HG03175 (cell line): Measurements from ENCODE around the gene LRRC71.

ENCODE experiments used
- ATAC-seq: cut with Tn5 transposase; IDR thresholded peaks from one replicate; pipeline ENCODE4 v1.9.1; 2021; ENCODE audit warnings: mild to moderate bottlenecking, moderate library complexity; ENCODE audit not compliant: unreplicated experiment

LRRC71 gene

GRCh38 chr1:156905176-156905575, 15.3 kb upstream of the LRRC71 start:
- ATAC-seq = no peak

- ATAC-seq = no peak
Measured at GRCh38 chr1:156905651-156906050, 14.8 kb upstream of the LRRC71 start.

GRCh38 chr1:156906206-156906906, 14.1 kb upstream of the LRRC71 start:
- ATAC-seq = no peak

GRCh38 chr1:156908541-156908940, 11.9 kb upstream of the LRRC71 start:
- no peak for ATAC-seq

GRCh38 chr1:156908955-156909354, 11.5 kb upstream of the LRRC71 start:
- ATAC-seq = no peak

DNA sequence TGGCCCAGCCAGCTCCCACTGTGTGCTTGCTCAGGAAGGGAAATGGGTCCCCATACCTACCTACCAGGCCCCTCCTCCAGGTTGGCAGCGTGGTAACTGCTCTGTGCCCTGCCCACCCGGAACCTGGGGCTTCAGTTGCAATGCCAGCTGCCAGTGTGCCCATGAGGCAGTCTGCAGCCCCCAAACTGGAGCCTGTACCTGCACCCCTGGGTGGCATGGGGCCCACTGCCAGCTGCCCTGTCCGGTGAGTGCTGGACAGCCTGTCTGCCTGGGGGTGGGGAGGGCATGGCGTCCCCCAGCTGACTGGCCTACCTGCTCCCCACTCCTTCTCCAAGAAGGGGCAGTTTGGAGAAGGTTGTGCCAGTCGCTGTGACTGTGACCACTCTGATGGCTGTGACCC, 10.8 kb upstream of the LRRC71 start:
- ATAC-seq = no peak

DNA sequence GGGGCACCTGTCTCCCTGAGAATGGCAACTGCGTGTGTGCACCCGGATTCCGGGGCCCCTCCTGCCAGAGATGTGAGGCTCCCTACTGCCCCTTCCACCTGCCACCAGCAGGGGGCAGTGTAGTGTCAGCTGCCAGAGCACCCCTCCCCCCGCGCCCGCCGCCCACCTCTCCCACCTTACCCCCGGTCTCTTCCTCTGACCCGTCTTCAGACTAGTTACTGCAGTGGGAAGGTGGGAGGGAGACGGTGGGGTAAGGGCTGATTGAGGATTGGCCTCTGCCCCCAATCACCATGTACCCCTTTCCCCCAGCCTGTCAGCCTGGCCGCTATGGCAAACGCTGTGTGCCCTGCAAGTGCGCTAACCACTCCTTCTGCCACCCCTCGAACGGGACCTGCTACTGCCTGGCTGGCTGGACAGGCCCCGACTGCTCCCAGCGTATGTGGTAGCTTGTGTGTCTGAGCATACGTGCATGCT, 10.1 kb upstream of the LRRC71 start:
- no peak for ATAC-seq

- ATAC-seq = no peak
Measured at GRCh38 chr1:156911577-156912298, 8.7 kb upstream of the LRRC71 start.

- ATAC-seq = no peak
Measured at GRCh38 chr1:156912310-156912709, 8.1 kb upstream of the LRRC71 start.

DNA sequence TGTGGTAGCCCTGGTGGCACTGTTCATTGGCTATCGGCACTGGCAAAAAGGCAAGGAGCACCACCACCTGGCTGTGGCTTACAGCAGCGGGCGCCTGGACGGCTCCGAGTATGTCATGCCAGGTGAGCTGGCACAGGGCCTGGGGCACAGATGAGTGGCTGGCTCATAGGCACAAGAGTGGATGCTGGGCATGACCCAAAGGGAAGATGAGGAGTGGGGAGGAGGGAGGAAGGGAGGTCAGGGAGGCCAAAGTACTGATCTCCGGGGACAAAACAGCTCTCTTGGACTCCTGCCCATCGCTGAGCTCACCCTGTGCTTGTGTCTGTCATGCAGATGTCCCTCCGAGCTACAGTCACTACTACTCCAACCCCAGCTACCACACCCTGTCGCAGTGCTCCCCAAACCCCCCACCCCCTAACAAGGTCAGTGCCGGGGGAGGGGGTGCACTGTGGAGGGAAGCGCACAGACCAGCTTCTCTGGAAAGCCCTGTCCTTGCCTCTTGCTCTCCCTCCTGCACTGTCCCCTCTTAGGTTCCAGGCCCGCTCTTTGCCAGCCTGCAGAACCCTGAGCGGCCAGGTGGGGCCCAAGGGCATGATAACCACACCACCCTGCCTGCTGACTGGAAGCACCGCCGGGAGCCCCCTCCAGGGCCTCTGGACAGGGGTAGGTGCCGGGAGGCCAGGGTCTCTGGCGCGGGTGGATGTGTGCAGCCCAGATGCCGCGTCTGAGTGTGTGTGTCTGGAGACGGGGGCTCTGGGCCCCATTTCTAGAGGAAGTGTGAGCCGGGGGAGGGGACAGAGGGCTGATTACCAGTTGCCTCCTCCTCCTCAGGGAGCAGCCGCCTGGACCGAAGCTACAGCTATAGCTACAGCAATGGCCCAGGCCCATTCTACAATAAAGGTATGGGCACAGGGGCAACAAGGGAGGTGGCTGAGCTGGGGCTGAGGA, 7.3 kb upstream of the LRRC71 start:
- no peak for ATAC-seq

DNA sequence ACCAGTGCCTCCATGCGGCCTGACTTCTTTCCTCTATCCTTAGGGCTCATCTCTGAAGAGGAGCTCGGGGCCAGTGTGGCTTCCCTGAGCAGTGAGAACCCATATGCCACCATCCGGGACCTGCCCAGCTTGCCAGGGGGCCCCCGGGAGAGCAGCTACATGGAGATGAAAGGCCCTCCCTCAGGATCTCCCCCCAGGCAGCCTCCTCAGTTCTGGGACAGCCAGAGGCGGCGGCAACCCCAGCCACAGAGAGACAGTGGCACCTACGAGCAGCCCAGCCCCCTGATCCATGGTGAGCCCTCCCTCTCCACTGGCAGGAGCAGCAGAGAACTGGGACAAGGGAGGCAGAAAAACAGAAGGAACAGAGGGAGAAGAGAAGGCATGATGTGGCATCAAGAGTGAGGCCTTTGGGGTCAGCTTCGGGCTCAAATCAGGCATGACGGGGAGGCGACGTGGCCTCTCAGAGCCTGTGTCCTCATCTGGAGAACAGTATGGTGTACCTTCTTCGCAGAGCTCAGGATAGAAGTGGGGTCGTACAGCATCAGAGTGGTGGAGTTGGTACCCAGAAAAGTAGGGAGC, 6.5 kb upstream of the LRRC71 start:
- no peak for ATAC-seq

DNA sequence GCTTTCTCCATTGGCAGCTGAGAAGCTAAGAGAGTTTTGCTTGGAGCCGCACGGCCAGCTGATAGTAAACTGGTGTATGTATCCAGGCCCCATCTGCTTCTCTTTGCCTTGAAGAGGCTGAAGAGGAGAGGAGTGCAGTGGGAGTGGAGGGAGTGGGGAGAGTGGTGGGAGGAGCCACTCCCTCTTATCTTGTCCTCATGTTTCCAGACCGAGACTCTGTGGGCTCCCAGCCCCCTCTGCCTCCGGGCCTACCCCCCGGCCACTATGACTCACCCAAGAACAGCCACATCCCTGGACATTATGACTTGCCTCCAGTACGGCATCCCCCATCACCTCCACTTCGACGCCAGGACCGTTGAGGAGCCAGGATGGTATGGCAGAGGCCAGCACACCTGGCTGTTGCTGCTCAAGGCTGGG, 6.0 kb upstream of the LRRC71 start:
- ATAC-seq = no peak

DNA sequence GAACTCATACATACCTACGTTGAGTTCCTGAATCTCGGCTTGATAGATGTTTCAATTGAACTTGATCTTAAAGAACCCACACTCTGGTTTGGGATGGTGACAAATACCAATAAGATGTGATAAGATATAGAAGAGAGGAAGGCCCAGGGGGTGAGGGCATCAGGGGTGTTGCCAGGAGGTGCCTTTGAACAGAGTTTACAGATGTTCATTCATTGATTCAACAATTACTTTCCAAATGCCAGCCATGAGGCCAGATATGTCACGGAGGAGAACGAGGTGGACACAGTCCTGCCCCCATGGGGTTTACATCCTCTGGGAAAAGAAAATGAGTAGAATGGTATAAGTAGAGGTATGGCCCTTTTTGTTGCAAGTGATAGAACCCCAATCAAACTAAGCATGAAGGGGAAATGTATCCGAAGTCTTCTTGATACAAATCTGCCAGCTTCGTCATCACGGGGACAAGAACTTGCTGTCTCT, 659 bp downstream of the LRRC71 start:
- ATAC-seq = no peak

DNA sequence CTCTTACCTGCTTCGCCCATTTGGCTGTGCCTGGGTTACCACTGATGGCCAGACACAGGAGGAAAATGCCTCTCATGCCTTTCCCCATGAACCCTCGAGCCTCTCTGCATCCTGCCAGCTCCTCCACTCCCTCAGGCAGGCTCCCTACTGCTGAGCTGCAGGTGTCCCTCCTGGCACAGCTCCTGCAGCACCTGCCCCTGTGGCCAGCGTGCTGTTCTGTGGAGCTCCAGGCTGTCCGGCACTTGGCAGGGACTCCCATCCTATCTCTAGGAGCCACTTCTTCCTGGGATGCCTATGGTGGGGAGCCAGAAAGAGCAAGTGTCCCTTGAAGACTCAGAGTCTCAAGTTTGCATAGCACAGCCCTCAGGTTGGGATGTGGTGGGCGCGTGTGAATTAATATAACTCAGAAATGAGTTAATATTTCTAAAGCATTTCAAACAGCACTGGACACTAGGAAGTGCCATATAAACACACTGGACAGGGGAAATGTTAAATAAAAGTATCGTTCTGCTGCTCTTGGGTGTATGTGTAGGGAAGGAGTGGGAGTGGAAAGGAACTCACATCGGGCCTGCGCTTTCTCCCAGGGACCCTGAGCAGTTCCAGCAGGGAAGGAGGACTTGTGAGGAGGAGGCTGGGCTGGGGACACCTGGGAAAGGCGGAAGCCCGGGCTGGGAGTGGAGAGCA, 2.7 kb downstream of the LRRC71 start:
- ATAC-seq = no peak

DNA sequence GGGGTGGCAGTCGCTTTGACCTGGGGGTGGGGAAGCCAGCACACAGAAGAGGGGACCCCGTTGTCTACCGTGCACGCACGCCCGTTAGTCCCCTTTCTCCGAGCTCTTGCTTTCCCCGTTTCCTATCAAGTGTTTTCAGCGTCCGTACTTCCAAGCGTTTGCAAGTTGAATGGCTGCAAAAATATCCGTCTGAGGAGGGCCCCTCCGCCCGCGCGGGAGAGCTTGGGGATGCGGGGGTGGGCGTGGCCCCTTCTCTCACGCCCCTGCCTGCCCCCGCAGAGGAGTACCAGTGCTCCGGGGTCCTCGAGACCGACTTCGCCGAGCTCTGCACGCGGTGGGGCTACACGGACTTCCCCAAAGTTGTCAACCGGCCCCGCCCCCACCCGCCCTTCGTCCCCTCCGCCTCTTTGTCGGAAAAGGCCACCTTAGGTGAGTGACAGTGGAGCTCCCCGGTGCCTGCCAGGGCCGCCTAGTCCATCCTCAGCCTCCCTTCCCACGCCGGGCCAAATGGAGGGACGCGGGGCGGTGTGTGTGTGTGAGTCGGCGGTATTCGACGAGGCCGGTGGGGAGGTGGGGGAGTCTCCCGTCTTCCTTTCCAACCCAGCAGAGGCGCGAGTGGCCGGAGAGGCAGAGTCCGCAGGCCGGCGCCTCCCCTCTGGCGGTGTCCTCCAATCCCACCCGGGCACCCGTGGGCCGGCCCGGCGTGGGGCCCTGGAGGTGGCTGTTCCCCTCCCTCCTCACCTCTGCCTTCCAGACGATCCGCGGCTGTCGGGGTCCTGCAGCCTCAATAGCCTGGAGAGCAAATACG, 3.4 kb downstream of the LRRC71 start:
- no peak for ATAC-seq

DNA sequence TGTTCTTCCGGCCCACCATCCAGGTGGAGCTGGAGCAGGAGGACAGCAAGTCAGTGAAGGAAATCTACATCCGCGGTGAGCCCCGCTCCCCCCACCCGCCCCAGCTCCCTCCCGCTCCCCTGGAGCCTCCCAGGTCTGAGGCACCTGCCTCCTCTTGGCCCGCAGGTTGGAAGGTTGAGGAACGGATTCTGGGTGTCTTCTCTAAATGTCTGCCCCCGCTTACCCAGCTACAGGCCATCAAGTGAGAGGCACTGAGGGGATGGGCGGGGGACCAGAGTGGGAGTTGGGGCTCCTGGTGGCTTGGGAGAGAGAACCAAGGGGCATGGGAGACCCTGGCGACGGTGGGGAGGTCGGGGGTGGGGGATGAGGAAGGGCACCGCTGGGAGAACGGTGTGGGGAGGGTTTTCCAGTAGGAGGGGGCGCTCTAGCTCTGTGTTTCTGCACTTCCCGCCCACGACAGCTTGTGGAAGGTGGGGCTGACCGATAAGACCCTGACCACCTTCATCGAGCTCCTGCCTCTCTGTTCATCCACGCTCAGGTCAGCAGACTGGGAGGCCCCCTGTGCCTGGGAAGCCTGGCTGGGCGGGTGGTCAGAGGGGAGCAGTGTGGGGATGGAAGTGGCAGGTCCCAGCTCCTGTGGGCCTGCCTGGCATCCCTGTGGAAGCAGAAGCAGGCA, 4.2 kb downstream of the LRRC71 start:
- ATAC-seq = no peak

GRCh38 chr1:156925154-156926010, 5.0 kb downstream of the LRRC71 start:
- no peak for ATAC-seq

GRCh38 chr1:156926175-156926574, 5.7 kb downstream of the LRRC71 start:
- no peak for ATAC-seq
